ENCODE data around the gene MAGI1.

MAGI1 gene

DNA sequence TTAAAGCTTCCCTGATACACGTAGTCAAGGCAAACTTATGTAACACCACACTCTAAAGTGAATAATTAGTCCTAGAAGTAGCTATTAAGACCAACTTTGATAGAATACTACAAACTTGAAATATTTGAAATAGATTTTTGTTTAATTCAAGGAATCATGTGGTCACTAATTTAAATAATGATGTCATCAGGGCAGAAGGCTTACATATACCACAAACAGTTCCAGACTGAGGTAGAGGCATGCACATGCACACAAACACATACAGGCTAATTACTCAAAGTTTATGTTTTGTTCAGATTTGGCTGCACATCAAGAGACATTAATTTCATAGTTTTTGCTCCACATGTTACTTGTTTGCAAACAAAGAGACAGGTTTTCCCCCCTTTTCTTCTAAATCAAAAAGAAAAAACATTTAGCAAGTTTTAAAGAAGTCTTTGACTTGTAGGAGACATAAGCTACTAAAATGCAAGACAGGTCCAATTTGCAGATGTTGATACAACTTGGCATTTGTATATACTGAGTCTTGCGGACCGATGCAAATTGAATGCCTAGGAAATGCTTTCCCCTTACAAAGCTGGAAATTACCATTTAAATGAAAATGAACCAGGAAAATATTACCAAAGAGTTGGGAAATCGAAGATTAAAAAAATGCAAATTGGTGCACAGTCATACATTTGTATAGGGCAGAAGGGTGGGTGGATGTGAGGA, 594.8 kb downstream of the MAGI1 start:
- no peak for DNase-seq

- no peak for DNase-seq
These were observed 599.0 kb downstream of the MAGI1 start for GRCh38 chr3:65439641-65440284.

- DNase-seq = no peak
These were observed 600.1 kb downstream of the MAGI1 start for GRCh38 chr3:65438612-65439011.

- no peak for DNase-seq
These were observed 600.6 kb downstream of the MAGI1 start for GRCh38 chr3:65438096-65438495.

- peak in 1 of 3 donors; percentile 2 for DNase-seq
These were observed 602.1 kb downstream of the MAGI1 start for GRCh38 chr3:65436580-65436979.

DNA sequence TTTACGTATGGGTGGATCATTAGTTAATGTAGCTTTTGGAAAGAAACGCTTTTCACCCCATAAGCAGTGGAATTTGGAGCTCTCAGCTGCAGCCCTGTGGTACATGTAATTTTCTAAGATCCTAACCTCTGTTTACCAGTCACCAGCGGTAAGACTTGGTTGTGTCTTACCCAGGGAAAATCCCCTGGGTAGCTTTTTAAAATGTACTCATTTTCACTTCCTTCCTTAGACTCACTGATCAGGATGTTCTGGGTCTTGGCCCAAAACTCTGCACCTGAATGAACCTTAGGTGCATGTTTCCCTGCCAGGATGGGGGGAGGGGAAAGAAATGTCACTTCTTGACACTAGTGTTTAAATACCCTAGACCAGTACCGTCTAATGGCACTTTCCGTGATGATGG, 605.2 kb downstream of the MAGI1 start:
- DNase-seq = no peak

DNA sequence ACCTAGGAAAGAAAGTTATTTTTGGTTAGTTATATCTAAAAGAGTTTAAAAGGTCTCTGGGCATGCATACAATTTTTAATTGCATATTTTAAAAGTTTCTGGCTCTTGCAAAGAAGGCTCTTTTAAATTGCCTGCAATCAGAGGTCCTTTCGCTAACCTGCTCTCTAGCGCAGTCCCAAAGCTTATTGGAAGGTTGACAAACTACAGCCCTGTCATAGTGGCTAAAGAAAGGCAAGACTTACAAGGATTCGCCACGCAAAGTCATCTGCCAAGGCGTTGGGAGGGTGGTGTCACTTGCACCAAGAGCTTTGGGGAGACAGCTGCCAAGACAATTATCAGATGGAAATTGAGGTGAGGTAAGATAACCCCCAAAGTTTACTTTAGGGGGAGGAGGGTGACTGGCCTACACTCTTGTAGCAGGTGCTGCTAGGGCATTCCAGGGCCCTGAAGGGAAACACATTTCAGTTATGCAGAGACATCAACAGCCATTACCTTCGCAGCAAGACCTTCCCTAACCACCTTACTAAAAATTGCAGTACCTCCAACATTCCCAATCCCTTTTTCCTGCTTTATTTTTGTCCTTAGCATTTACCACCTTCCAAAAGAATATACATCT, 606.2 kb downstream of the MAGI1 start:
- DNase-seq = no peak

DNA sequence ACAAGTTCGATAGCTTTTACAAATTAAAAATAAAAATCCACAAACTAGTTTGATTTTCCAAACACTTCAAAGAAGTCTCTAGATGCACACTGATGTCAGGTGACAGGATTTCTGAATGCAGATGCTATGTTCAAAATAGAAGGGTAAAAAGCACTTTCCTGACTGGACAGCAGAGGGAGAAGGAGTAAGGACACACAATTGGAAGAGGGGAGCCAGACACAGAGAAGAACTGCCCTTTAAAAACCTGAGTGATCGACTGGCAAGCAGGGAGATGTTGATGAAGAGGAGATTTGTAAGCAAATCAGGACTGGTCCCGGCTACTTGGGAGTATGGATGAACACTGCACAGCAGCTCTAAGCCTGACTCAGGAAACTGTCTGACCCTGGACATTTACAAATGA, 612.8 kb downstream of the MAGI1 start:
- no peak for DNase-seq

GRCh38 chr3:65422154-65422553, 616.6 kb downstream of the MAGI1 start:
- DNase-seq = no peak

DNA sequence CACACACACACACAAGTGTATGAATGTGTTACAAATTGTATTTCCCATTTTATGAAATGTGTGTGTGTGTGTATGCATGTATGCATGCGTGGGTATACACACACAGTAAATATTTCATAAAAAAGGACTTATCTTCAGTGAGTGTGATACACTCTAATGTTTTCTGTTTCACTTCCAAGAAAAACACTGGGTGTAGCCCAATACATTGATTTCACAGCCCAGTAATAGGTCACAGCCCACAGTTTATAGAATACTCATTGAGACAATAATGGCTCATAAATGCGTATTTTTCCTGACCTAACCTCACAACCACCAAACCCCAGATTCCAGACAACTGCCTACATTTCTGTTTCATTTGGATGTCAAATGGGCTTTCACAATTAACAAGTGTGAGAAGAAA, 619.5 kb downstream of the MAGI1 start:
- DNase-seq = no peak

DNA sequence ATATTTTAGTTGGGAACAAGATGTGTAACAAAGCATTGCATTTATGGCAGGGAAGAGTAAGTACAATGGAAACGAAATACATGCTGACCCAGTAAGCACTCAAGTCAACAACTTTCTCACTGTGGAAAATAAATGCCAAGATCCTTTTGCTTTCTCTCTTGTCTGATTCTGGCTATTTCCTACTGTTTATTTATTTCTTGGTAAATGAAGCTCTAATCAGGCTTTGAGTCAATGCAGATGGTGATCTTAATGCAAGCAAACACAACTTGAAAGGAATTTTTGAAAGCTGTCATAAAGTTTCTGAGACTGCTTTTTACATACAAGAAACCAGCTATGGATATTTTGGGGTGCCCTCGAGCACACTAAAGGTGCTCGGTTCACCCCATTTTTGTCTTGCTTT, 624.8 kb downstream of the MAGI1 start:
- no peak for DNase-seq

GRCh38 chr3:65412588-65412987, 626.1 kb downstream of the MAGI1 start:
- DNase-seq = no peak

DNA sequence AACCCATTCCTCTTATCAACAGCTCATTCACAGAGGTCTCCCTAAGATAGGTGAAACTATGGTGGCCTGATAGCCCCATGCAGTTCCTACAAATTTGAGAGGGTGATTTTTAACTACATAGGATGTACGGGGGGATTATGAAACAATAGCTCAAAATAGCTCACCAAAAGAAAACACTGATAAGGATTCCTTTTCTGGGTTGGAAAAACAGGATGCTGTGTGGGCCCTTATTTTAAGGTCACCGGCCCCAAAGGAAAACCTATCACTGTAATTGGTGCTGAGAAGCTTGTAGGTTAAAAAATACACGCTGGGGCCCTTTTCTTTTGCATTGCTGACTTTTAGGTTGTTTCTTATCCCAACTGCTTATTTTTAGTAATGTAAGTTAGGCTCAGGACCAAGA, 627.4 kb downstream of the MAGI1 start:
- DNase-seq = no peak

DNA sequence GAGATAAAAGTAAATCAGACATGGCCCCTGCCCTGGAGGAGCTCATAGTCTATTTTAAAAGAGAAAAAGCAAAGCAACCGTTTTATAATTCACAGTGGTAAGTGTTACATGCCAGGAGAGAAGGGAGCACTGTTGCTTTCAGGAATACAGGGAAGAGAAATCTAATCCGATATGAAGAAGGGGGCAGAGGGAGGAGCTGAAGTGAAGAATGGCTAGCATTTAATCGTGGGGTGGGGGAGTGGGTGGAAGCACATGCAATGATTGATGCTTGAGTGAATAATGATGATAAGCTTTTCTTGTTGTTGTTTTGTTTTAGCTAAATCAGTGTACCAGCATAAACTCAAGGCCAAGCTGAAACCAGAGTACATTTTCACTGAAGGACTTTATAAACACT, 629.5 kb downstream of the MAGI1 start:
- no peak for DNase-seq

DNA sequence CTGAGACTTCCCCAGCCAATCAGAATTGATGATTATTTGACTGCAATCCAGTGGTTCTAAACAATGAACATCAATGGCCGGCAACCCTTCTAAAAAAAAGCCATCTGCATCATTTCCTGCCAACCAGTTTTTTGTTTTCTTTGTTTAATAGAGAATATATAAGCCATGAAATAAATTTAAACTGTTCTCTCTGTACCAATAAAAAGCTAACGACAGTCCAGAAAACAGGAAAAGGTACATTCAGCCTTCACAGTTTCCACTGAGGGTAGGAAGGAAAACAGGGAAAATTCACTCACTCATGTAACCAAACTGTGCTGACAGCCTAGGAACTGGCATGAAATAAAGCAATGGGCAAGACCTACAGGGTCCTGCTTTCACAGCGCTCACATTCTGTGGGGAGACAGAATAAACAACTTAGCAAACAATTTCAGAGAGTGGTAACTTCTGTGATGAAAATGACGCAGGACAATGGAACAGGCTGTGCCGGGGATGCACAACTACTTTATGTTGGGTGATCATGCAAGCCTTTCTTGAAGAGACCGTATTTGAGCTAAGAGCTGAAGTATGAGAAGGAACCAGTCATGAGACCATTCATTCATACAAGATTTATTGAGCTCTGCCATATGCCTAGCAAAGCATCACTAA, 630.1 kb downstream of the MAGI1 start:
- no peak for DNase-seq

- DNase-seq = peak in 1 of 3 donors; percentile 5
These were observed 632.2 kb downstream of the MAGI1 start for GRCh38 chr3:65406470-65406869.

GRCh38 chr3:65402597-65402996, 636.1 kb downstream of the MAGI1 start:
- peak; percentile 53 to 61 (median 59) for DNase-seq

DNA sequence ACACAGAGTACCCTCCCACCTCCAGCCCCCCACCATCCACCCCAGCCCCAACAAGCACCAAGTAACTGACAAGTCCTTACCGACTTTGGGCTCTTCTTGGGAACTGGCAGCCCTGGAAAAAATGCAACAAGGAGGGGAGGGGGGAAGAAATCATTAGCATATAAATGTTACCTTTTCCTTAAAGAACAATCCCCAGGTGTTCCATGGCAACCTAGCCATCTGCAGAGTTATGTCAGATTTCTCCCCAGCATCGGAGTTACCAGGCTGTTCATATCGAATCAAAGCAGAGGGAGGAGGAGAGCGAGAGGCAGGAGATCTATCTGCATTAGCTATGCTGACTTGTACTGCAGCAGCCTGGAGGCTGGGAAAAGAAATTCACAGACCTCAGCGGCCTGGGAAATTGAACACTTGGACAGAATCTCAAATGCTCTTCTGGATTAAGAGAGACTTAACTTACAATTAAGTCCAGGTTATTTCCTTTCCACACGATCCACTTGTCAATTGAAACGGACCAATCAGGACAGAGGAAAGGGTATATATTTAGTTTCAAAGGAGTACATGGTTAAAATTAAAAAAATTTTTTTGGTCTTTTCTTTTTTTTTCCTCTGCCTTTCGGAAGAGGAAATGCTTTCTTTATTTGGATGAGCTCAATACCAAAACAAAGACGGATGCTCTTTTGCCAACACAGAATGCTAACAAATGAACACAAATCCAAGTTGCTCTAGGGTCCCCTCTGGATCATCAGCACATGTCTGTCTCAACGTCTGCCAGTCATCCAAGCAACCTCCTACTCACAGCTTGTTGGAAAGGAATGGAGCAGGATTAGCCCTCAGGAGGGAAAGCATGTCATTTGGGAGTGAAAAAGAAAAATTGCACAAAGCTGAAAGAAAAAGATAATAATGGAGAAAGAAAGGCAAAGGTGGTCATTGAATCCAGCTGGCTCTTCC, 637.1 kb downstream of the MAGI1 start:
- DNase-seq = no peak

GRCh38 chr3:65400899-65401298, 637.8 kb downstream of the MAGI1 start:
- DNase-seq = no peak

DNA sequence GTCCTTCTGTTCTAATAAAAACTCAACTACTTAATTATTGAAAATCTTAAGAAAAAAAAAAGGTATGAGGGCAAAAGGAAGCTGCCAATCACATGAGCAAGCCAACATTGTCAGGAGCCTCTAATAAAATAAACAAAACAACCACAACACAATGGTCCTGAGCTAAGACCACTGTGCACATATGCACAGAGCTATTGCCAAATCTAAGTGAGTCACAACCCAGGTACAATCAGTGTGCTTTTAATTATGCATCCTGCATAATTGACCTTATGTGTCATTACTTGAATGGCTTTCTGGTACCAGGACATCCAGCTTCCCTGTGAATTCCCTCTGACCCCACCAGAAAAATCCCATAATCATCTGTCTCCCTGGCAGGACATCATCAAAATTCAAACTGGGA, 639.8 kb downstream of the MAGI1 start:
- no peak for DNase-seq

DNA sequence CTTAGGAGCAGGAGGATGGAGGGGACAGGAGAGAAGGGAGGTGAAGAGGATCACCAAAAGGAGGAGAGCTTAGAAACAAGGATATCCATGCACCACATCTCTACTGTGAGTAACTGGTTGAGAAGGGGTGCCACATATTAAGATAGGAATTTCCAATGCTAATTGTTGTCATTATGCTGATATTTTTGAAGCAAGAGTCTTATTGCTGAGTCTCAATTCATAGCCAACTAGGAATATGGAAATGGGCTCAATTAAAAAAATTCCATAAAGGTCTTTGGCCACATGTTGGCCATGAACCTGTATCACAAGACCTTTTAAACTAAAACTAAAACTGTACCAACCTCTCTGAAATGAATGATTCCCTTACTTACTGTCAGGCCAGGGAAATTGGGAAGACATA, 642.6 kb downstream of the MAGI1 start:
- no peak for DNase-seq

DNA sequence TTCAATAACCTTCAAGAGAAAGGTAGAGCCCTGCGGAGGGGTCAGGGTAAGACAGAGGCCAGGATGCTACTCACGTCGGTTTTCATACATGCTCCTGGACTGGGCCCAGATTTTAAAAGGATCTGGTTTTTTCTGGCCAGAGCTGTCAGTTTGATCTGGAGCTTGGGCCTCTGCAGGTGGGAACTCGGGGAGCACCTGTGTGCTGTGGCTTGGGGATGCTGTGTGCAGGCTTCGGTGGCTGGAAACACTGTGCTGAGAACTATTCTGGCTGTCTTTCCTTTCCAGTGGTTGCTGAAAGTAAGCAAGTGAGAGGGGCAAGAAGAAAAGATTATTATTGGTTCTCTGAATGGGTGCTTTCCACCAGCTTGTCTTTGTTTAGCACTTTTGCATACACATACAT, 647.6 kb downstream of the MAGI1 start:
- DNase-seq = no peak

DNA sequence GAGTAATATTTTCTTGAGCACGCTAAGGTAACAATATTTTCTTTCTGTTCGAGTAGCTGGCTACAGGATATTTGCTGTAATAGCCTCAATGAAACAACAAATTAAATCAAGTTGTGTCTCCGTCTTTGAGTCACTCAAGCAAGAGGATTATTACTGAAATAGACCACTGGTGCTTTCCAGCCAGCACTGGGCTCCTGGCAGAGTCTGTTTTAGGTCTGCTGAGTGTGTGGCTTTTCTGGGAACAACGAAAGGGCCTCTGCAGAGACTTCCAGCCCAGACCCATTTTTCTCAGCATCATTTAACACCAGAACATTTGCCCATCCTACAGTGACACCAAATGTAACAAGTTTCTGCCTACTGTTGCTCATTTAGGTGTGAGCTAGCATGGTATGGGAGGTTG, 652.9 kb downstream of the MAGI1 start:
- DNase-seq = no peak
